SU-DHL-6 (cell line): ENCODE measurements around the gene KRTAP10-8.

Experiments used
- H2AFZ ChIP-seq: fragments of 200-600 bp; sonication (generic); 2 replicates; pipeline ENCODE4 v1.6.1; 2014; ENCODE audit warnings: low read depth, mild to moderate bottlenecking, moderate library complexity, mixed read lengths, antibody characterized with exemption, low read length; ENCODE audit not compliant: severe bottlenecking
- H3F3A ChIP-seq: fragments of 200-600 bp; shearing (Covaris generic); 2 replicates; pipeline ENCODE4 v1.6.0; 2016; ENCODE audit warnings: antibody characterized with exemption, mild to moderate bottlenecking; ENCODE audit not compliant: insufficient read depth
- H3K27ac ChIP-seq: fragments of 200-600 bp; sonication (generic); 2 replicates; pipeline ENCODE4 v1.5.1; 2016; ENCODE audit warnings: low read depth, mild to moderate bottlenecking, low read length, moderate library complexity, mixed read lengths
- H3K27me3 ChIP-seq: fragments of 200-600 bp; sonication (generic), shearing (Covaris generic); 2 replicates; pipeline ENCODE4 v1.6.0; 2014; ENCODE audit warnings: mild to moderate bottlenecking, low read length
- H3K36me3 ChIP-seq: fragments of 200-600 bp; sonication (generic); 2 replicates; pipeline ENCODE4 v1.6.1; 2014; ENCODE audit warnings: mild to moderate bottlenecking, low read length, mixed read lengths
- H3K4me2 ChIP-seq: fragments of 300-600, 200-600 bp; shearing (Covaris generic), sonication (generic); 2 replicates; pipeline ENCODE4 v1.6.0; 2014; ENCODE audit warnings: low read length, low read depth, mild to moderate bottlenecking; ENCODE audit not compliant: poor library complexity, severe bottlenecking
- H3K4me3 ChIP-seq: fragments of 200-600 bp; sonication (generic); 2 replicates; pipeline ENCODE4 v1.5.1; 2014; ENCODE audit warnings: antibody characterized with exemption, low read length, mild to moderate bottlenecking, mixed read lengths; ENCODE audit not compliant: insufficient read depth, poor library complexity, severe bottlenecking
- H3K79me2 ChIP-seq: fragments of 200-600 bp; sonication (generic); 2 replicates; pipeline ENCODE4 v1.6.1; 2014; ENCODE audit warnings: mild to moderate bottlenecking, low read length, moderate library complexity; ENCODE audit not compliant: insufficient read depth
- H3K9ac ChIP-seq: fragments of 200-600 bp; sonication (generic); 2 replicates; pipeline ENCODE4 v1.7.0; 2014; ENCODE audit warnings: mild to moderate bottlenecking, low read length
- H3K9me2 ChIP-seq: fragments of 200-600 bp; sonication (generic); replicated peaks from 2 replicates; pipeline ENCODE4 v1.6.1; 2014; ENCODE audit warnings: low read length; ENCODE audit not compliant: insufficient read depth
- H3K9me3 ChIP-seq: fragments of 200-600 bp; sonication (generic); 2 replicates; pipeline ENCODE4 v1.6.1; 2014; ENCODE audit warnings: low read length, mixed read lengths; ENCODE audit not compliant: insufficient read depth
- H4K20me1 ChIP-seq: fragments of 200-600 bp; sonication (generic); 2 replicates; pipeline ENCODE4 v1.6.1; 2014; ENCODE audit warnings: low read depth, mild to moderate bottlenecking, antibody characterized with exemption, low read length, moderate library complexity, mixed read lengths
- CTCF ChIP-seq: fragments of 200-600 bp; sonication (generic); IDR thresholded peaks from one replicate; pipeline ENCODE4 v1.5.1; 2017; ENCODE audit warnings: antibody characterized with exemption, mild to moderate bottlenecking, low read length, moderate library complexity; ENCODE audit not compliant: insufficient read depth, poor library complexity, severe bottlenecking
- EZH2phosphoT487 ChIP-seq: fragments of 200-600 bp; sonication (generic), shearing (Covaris generic); conservative IDR thresholded peaks from 2 replicates; pipeline ENCODE4 v1.6.1; 2018; ENCODE audit warnings: mild to moderate bottlenecking, antibody characterized with exemption, low read length, moderate library complexity, mixed read lengths

The KRTAP10-8 gene

GRCh38 chr21:44593598-44594405, 18.1 kb upstream of the KRTAP10-8 start:
- Histone ChIP-seq H2AFZ (no peak overlapping the region), H3K9me2 (no peaks in the 10 kb centered on the region), H3K4me2 (no peak overlapping the region)

DNA sequence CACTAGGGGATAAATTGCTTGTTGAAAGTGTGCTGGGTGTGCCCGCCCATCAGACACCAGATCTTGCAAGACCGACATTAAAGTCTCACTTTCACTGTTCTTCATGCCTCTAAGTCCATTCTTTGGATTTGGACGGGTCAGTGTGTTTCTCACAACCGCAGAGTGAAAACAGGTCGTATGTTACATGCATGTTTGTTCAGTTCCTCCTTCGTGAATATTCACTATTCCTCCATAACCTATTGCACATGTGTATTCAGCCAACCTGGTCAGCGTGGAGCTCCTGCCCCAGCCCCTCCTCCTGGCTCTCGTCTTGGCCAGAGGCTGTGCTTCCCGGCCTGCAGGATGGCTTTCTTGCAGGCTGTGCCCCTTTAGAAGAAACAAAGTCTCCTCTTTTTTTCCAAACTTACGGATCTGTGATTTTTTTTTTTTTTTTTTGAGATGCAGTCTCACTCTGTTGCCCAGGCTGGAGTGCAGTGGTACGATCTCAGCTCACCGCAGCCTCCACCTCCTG, 17.4 kb upstream of the KRTAP10-8 start:
- no peaks in the 10 kb centered on the region for H3K9me3 ChIP-seq
- no peaks in the 10 kb centered on the region for H3K36me3 ChIP-seq
- no peak overlapping the region for H2AFZ ChIP-seq
- H3K79me2 ChIP-seq: no peaks in the 10 kb centered on the region
- H3K9ac ChIP-seq: no peak overlapping the region
- H4K20me1 ChIP-seq: no peaks in the 10 kb centered on the region
- H3K27me3 ChIP-seq: no peaks in the 10 kb centered on the region
- H3K4me2 ChIP-seq: no peak overlapping the region
- H3K9me2 ChIP-seq: no peaks in the 10 kb centered on the region
- no peak overlapping the region for H3K27ac ChIP-seq
- no peak for TF ChIP-seq CTCF
- TF ChIP-seq EZH2phosphoT487: no peak
- H3K4me3 ChIP-seq: no peak overlapping the region
- no peaks in the 10 kb centered on the region for H3F3A ChIP-seq

More at GRCh38 chr21:44593598-44594405, 18.1 kb upstream of the KRTAP10-8 start:
- no peaks in the 10 kb centered on the region for H3F3A ChIP-seq
- no peaks in the 10 kb centered on the region for H4K20me1 ChIP-seq
- no peak overlapping the region for H3K27ac ChIP-seq
- TF ChIP-seq EZH2phosphoT487: no peak
- no peak for TF ChIP-seq CTCF
- no peak overlapping the region for H3K9ac ChIP-seq
- H3K36me3 ChIP-seq: no peaks in the 10 kb centered on the region
- H3K4me3 ChIP-seq: no peak overlapping the region
- H3K79me2 ChIP-seq: no peaks in the 10 kb centered on the region
- H3K9me3 ChIP-seq: no peaks in the 10 kb centered on the region
- no peaks in the 10 kb centered on the region for H3K27me3 ChIP-seq

GRCh38 chr21:44595524-44595923, 16.4 kb upstream of the KRTAP10-8 start:
- no peaks in the 10 kb centered on the region for H3K36me3 ChIP-seq
- no peaks in the 10 kb centered on the region for H3K79me2 ChIP-seq
- no peaks in the 10 kb centered on the region for H3F3A ChIP-seq
- H3K4me3 ChIP-seq: no peak overlapping the region
- H3K4me2 ChIP-seq: no peak overlapping the region
- H3K9me2 ChIP-seq: no peaks in the 10 kb centered on the region
- H4K20me1 ChIP-seq: no peaks in the 10 kb centered on the region
- H3K9me3 ChIP-seq: no peaks in the 10 kb centered on the region
- H3K9ac ChIP-seq: no peak overlapping the region
- TF ChIP-seq CTCF: no peak
- no peak for TF ChIP-seq EZH2phosphoT487
- H3K27ac ChIP-seq: no peak overlapping the region
- H3K27me3 ChIP-seq: no peaks in the 10 kb centered on the region
- H2AFZ ChIP-seq: no peak overlapping the region
